ENCODE data around the gene PHLDA3. TPM values are rescaled to one million over a fixed set of nuclear protein-coding genes. Genes with fewer than 3 reads are reported as not detected.

Gene PHLDA3
- 100 to 1,000 TPM in 3 of 4 donors, 10 to 100 TPM in 1; 95.4 to 350 (median 150) TPM for total RNA-seq

GRCh38 chr1:201468844-201469644 is at the start of gene PHLDA3:
Gene PHLDA3 (minus strand): TSS chr1:201469188. CDS start chr1:201468786, 402 bp downstream.
- TF ChIP-seq CTCF (IDR thresholded peaks at IDR 0.05; ENCODE audit: low read depth), result no peak

GRCh38 chr1:201518071-201518470 is 49.1 kb upstream of the PHLDA3 start:
- TF ChIP-seq CTCF (IDR thresholded peaks at IDR 0.05; ENCODE audit: low read depth), result no peak

GRCh38 chr1:201517631-201518030 is 48.6 kb upstream of the PHLDA3 start:
- no peak for TF ChIP-seq CTCF (IDR thresholded peaks at IDR 0.05; ENCODE audit: low read depth)

- TF ChIP-seq CTCF (IDR thresholded peaks at IDR 0.05; ENCODE audit: low read depth), result no peak
Measured at GRCh38 chr1:201516511-201517127, 47.6 kb upstream of the PHLDA3 start.

GRCh38 chr1:201515895-201516294 is 46.9 kb upstream of the PHLDA3 start:
- TF ChIP-seq CTCF (IDR thresholded peaks at IDR 0.05; ENCODE audit: low read depth), result no peak

GRCh38 chr1:201515062-201515750 is 46.2 kb upstream of the PHLDA3 start:
- TF ChIP-seq CTCF (IDR thresholded peaks at IDR 0.05; ENCODE audit: low read depth), result no peak

- no peak for TF ChIP-seq CTCF (IDR thresholded peaks at IDR 0.05; ENCODE audit: low read depth)
Measured at GRCh38 chr1:201514466-201514865, 45.5 kb upstream of the PHLDA3 start.

Data from subcutaneous adipose tissue (tissue), 4 donors.